Heart left ventricle (tissue), 16 donors: ENCODE measurements around the gene WNK3. TPM values are rescaled to one million over a fixed set of nuclear protein-coding genes. Genes with fewer than 3 reads are reported as not detected.

Source experiments
- ATAC-seq, 4 donors: fragments of 200-7000 bp; cut with Tn5 transposase; one replicate each; pipeline ENCODE4 v1.9.1; 2020 to 2022; ENCODE audit warnings: moderate library complexity in 4 of 4, mild to moderate bottlenecking in 3 of 4, moderate number of reproducible peaks in 1 of 4
- DNase-seq, 5 donors: peaks; one replicate each; pipeline ENCODE4 v3.0.0-alpha.2; 2020
- H3K27ac ChIP-seq, 12 donors: fragments of 200-600 bp; sonication (generic) in 4 of 12; one replicate each; pipeline versions ENCODE4 v1.5.0 to v1.8.0; 2016 to 2022; ENCODE audit warnings: mild to moderate bottlenecking in 2 of 12
- H3K27me3 ChIP-seq, 9 donors: fragments of 200-600 bp; sonication (generic) in 2 of 9; one replicate each; pipeline versions ENCODE4 v1.5.1 to v1.8.0; 2016 to 2022; ENCODE audit warnings: mild to moderate bottlenecking in 3 of 9
- H3K36me3 ChIP-seq, 9 donors: fragments of 200-600 bp; sonication (generic) in 2 of 9; one replicate each; pipeline versions ENCODE4 v1.5.0 to v1.8.0; 2018 to 2022; ENCODE audit warnings: mild to moderate bottlenecking in 2 of 9
- H3K4me1 ChIP-seq, 12 donors: fragments of 200-600 bp; sonication (generic) in 4 of 12; one replicate each; pipeline versions ENCODE4 v1.5.0 to v1.8.0; 2016 to 2022; ENCODE audit warnings: mild to moderate bottlenecking in 3 of 12
- H3K4me3 ChIP-seq, 12 donors: fragments of 200-600 bp; sonication (generic) in 4 of 12; one replicate each; pipeline versions ENCODE4 v1.5.0 to v1.8.0; 2017 to 2022; ENCODE audit warnings: mild to moderate bottlenecking in 9 of 12, moderate library complexity in 4 of 12
- H3K9me3 ChIP-seq, 12 donors: fragments of 200-600 bp; sonication (generic) in 4 of 12; one replicate each; pipeline versions ENCODE4 v1.5.0 to v1.8.0; 2016 to 2022; ENCODE audit warnings: mild to moderate bottlenecking in 1 of 12
- POLR2A ChIP-seq, 2 donors: fragments of 450-650 bp; IDR thresholded peaks; one replicate each; pipeline ENCODE4 v1.6.1; 2017; ENCODE audit warnings: antibody characterized with exemption in 2 of 2, mild to moderate bottlenecking in 2 of 2, moderate library complexity in 2 of 2
- WGBS, 4 donors: extraction: QIAGEN DNeasy Blood & Tissue Kit in 2 of 4; methylation state at CpG; one replicate each; pipeline versions ENCODE4 v1.1.5 to v1.1.7; 2013 to 2018; 5-methylcytosine and 5-hydroxymethylcytosine counted together
- intact Hi-C, 10 donors: fragments of 100-400 bp; cut with DNase I; formaldehyde crosslinking; loops; one replicate each; pipeline versions ENCODE4 v1.11.1 to v1.14.2; 2022
- polyA plus RNA-seq, 2 donors: library from polyadenylated mRNA; stranded (reverse); fragments of 200-250 nt; gene quantifications; one replicate each; pipeline ENCODE4 v1.2.3, GENCODE V29; 2013
- total RNA-seq, 9 donors: library from RNA; depleted of rRNA in 2 of 9; stranded (reverse); fragments of >200 nt in 2 of 9; fragmentation: NEBNext Ultra II Directional in 3 of 9; extraction: Animal tissue kit (Norgen Biotek cat#: 25700) in 3 of 9; gene quantifications; one replicate each; pipeline versions ENCODE4 v1.1.0 to v1.2.4, GENCODE V29; 2016 to 2023
- TF ChIP-seq, protein P1 (sequence below), 12 donors: fragments of 200-600 bp; sonication (generic) in 4 of 12; IDR thresholded peaks; one replicate each; pipeline versions ENCODE4 v1.5.0 to v1.8.0; 2018 to 2022; ENCODE audit warnings: antibody characterized with exemption in 12 of 12, mild to moderate bottlenecking in 5 of 12
- donor health status: ischemic (EF 13 %, LVEDD 7.1; RV severe dilation, severe dysfunction).
- donor health status: healthy with polysubstance abuse.
- donor health status: DM: no; HTN: yes; CAD: no.
- donor health status: DM: no; HTN: no; CAD: no.
- donor health status: ischemic (EF 25% LVEDD 6.9; RV normal size, moderate dysfunction).
- donor health status: ischemic (EF 25% LVEDD 5.7; RV mildly dilated, moderate dysfunction).
- donor health status: healthy.
- donor health status: DM: yes; HTN: yes; CAD: no.
- donor health status: ischemic (EF 35%, LVEDD 5.7; RV mildly dilated, moderate dysfunction).
- donor health status: nonischemic (EF 11% LVEDD 7.7; RV severe dilation, severe dysfunction).
- donor health status: DM: yes; HTN: yes; CAD: no.
- donor health status: PGD.
- donor health status: ischemic (EF 29% LVEDD 5.4; RV normal size, mild dysfunction).
- donor health status: nonischemic (EF 23%, LVEDD 6.1; RV moderate dilation, normal function).

Gene WNK3
- total and polyA plus RNA-seq, 11 donors, result 0.19 to 2.1 (median 0.67) TPM

DNA sequence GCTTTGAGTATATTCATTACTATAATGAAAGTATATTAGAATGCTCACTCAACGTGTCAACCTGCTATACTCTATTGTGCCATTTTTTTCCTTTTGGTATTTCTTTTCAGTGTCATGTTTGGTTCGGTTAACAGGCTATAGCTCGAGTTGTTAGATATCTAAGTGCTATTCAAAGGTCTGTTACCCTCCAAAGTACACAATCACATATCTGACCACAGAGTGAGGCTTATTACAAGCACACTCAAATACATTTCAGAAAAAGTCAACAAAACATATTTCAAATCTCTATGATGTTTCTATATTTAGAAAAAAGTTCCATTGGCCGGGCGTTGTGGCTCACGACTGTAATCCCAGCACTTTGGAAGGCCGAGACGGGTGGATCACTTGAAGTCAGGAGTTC is 32.8 kb downstream of the WNK3 start:
- intact Hi-C loops, result no loop called here
- no peak for ATAC-seq
- peaks cover 0 to 18% (median 0%) of the 10 kb centered on the region in 9 donors for H3K27me3 ChIP-seq
- no peak for TF ChIP-seq POLR2A (IDR thresholded peaks at IDR 0.05)
- TF ChIP-seq, protein P1, sequence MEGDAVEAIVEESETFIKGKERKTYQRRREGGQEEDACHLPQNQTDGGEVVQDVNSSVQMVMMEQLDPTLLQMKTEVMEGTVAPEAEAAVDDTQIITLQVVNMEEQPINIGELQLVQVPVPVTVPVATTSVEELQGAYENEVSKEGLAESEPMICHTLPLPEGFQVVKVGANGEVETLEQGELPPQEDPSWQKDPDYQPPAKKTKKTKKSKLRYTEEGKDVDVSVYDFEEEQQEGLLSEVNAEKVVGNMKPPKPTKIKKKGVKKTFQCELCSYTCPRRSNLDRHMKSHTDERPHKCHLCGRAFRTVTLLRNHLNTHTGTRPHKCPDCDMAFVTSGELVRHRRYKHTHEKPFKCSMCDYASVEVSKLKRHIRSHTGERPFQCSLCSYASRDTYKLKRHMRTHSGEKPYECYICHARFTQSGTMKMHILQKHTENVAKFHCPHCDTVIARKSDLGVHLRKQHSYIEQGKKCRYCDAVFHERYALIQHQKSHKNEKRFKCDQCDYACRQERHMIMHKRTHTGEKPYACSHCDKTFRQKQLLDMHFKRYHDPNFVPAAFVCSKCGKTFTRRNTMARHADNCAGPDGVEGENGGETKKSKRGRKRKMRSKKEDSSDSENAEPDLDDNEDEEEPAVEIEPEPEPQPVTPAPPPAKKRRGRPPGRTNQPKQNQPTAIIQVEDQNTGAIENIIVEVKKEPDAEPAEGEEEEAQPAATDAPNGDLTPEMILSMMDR (IDR thresholded peaks at IDR 0.05), result no peak
- DNase-seq, result no peak
- H3K36me3 ChIP-seq, result no peaks in the 10 kb centered on the region
- no peaks in the 10 kb centered on the region for H3K9me3 ChIP-seq
- no peaks in the 10 kb centered on the region for H3K4me1 ChIP-seq
- H3K4me3 ChIP-seq, result no peak overlapping the region
- 72 to 86% (median 81%) methylated on average over 8 of the region's 8 CpGs for WGBS, 4 donors
- H3K27ac ChIP-seq, result no peak overlapping the region

DNA sequence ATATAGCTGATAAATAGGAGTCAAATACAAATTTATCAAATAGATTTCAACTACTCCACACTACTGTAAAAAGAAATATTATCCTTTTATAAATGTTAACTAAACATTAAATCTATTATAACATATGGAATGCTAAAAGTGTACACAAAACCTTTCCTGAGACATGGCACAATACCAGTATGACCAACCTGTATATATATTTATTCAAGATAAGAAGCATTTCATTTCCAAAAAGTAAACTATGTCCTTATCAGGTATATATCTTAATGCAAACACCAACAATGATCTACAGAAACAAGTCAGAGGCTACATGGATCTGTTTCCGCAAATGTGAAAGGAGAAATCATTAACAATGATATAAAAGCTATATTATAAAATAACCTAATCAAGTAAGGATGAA is 37.8 kb downstream of the WNK3 start:
- TF ChIP-seq, protein P1 (IDR thresholded peaks at IDR 0.05), result no peak
- TF ChIP-seq POLR2A (IDR thresholded peaks at IDR 0.05), result no peak
- peaks cover 0 to 15% (median 0%) of the 10 kb centered on the region in 9 donors for H3K27me3 ChIP-seq
- no peak overlapping the region for H3K27ac ChIP-seq
- ATAC-seq (no peak), DNase-seq (no peak)
- intact Hi-C loops, result no loop called here
- H3K4me1 ChIP-seq, result no peaks in the 10 kb centered on the region
- H3K36me3 ChIP-seq, result no peaks in the 10 kb centered on the region
- 88 to 100% (median 96%) methylated on average over 1 of the region's 1 CpG for WGBS, 4 donors
- H3K4me3 ChIP-seq, result no peak overlapping the region
- H3K9me3 ChIP-seq, result no peaks in the 10 kb centered on the region

GRCh38 chrX:54306379-54306778 is 51.5 kb downstream of the WNK3 start:
- H3K27ac ChIP-seq, result no peak overlapping the region
- TF ChIP-seq, protein P1 (IDR thresholded peaks at IDR 0.05), result no peak
- no peak for TF ChIP-seq POLR2A (IDR thresholded peaks at IDR 0.05)
- WGBS, 4 donors, result 83 to 99% (median 95%) methylated on average over 2 of the region's 2 CpGs
- intact Hi-C loops, result no loop called here
- no peak for DNase-seq
- no peak overlapping the region for H3K4me3 ChIP-seq
- H3K4me1 ChIP-seq, result no peaks in the 10 kb centered on the region
- ATAC-seq, result no peak
- H3K27me3 ChIP-seq, result no peaks in the 10 kb centered on the region
- H3K9me3 ChIP-seq, result no peaks in the 10 kb centered on the region
- H3K36me3 ChIP-seq, result no peaks in the 10 kb centered on the region

DNA sequence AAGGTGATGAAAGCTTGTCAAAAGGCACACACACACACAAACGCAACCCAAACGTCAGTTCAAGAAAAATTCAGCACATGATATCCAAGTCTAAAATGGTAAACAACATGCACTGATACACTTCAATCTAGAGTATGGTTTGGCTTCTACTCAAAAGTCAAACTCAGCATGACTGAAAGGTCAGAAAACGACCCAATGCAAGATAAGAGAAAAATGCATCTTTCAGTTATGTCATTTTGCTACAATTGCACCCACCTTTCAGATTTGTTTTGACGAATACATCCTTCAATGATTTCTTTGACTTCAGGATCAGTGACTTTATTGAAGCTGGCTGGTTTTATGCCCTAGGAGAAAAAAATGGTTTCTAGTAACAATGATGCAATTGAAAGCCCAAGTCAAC is 56.3 kb downstream of the WNK3 start:
- TF ChIP-seq, protein P1 (IDR thresholded peaks at IDR 0.05), result no peak
- TF ChIP-seq POLR2A (IDR thresholded peaks at IDR 0.05), result no peak
- DNase-seq (no peak), ATAC-seq (no peak)
- H3K27me3 ChIP-seq, result no peaks in the 10 kb centered on the region
- H3K4me1 ChIP-seq, result no peaks in the 10 kb centered on the region
- H3K27ac ChIP-seq, result no peak overlapping the region
- H3K36me3 ChIP-seq, result no peaks in the 10 kb centered on the region
- intact Hi-C loops, result no loop called here
- H3K4me3 ChIP-seq, result no peak overlapping the region
- no peaks in the 10 kb centered on the region for H3K9me3 ChIP-seq
- WGBS, 4 donors, result 41 to 52% (median 46%) methylated on average over 4 of the region's 4 CpGs
